ENCODE results near the gene ELL. TPM values are rescaled to one million over a fixed set of nuclear protein-coding genes. Genes with fewer than 3 reads are reported as not detected.
A peak's percentile ranks its signal among the peaks of the same experiment; 100 is the strongest.

The ELL gene
- total RNA-seq, 6 experiments from 2014 or later, result 15.7 to 17.8 (median 16.4) TPM

- Mint-ChIP-seq H3K4me1 (ENCODE audit: low read depth) (peaks cover 25% of the 10 kb centered on the region), H3K27ac (peak within 1 kb of the TSS; percentile 62), H3K4me3 (peak within 1 kb of the TSS; percentile 67), H3K27me3 (ENCODE audit: insufficient read depth) (peaks cover 24% of the 10 kb centered on the region), H3K9me3 (peaks cover 13% of the 10 kb centered on the region), H3K36me3 (ENCODE audit: low read depth) (peaks cover 19% of the 10 kb centered on the region)
- TF ChIP-seq, protein P1, sequence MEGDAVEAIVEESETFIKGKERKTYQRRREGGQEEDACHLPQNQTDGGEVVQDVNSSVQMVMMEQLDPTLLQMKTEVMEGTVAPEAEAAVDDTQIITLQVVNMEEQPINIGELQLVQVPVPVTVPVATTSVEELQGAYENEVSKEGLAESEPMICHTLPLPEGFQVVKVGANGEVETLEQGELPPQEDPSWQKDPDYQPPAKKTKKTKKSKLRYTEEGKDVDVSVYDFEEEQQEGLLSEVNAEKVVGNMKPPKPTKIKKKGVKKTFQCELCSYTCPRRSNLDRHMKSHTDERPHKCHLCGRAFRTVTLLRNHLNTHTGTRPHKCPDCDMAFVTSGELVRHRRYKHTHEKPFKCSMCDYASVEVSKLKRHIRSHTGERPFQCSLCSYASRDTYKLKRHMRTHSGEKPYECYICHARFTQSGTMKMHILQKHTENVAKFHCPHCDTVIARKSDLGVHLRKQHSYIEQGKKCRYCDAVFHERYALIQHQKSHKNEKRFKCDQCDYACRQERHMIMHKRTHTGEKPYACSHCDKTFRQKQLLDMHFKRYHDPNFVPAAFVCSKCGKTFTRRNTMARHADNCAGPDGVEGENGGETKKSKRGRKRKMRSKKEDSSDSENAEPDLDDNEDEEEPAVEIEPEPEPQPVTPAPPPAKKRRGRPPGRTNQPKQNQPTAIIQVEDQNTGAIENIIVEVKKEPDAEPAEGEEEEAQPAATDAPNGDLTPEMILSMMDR (IDR thresholded peaks at IDR 0.05), result no peak; the same call in 1 of the 2 replicates
- DNase-seq, result no peak
These were observed 84.2 kb downstream of the ELL start, which contains the start of gene ISYNA1 for GRCh38 chr19:18437491-18438330. ISYNA1 (minus strand) TSS chr19:18438133; CDS start chr19:18437979, 154 bp downstream.

DNA sequence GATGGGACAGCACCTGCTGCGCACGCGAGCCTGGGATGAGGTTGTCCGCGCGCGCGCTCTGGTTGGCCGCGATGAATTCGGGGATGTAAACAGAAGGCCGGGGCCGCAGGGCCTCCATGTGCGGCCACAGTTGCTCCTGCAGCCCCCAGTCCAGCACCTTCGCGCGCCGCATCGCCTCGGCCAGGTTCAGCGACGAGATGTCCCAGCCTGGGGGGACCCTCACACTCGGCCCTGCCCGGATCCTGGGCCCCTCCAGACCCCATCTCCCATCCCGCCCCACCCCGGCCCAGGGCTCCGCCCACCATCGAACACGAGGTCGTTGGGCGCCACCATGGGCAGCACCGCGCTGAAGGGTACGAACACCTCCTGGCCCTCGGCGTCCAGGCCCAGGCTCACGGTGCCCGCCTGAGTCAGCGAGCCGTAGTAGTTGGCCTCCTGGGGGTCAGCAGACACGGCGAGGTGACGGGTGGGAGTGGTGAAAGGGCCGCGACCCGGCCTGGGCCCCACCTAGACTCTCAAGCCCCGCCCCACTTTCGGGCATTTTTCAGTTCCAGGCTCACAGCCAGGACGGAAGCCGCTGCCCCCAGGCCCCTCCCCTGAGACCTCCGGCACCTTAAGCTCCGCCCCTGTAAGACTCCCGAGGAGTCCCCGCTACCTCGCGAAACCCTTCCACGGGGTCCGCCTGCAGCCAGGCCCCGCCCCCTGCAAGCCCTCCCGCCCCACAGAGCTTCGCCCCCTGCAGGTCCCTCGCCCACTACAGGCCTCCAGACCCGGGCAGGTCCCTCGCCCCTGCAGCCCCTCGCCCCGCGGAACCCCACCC, 85.0 kb downstream of the ELL start:
- peak overlapping the region; percentile 67 for H3K4me3 Mint-ChIP-seq
- H3K27me3 Mint-ChIP-seq (ENCODE audit: insufficient read depth), result peaks cover 23% of the 10 kb centered on the region
- no peak overlapping the region; the same call in 1 of the 2 replicates for H3K27ac Mint-ChIP-seq
- peaks cover 8% of the 10 kb centered on the region for H3K9me3 Mint-ChIP-seq
- peak; percentile 49 for DNase-seq
- TF ChIP-seq, protein P1 (IDR thresholded peaks at IDR 0.05), result peak; percentile 47
- peaks cover 19% of the 10 kb centered on the region for H3K4me1 Mint-ChIP-seq (ENCODE audit: low read depth)
- H3K36me3 Mint-ChIP-seq (ENCODE audit: low read depth), result peaks cover 14% of the 10 kb centered on the region

GRCh38 chr19:18435842-18436670, 85.8 kb downstream of the ELL start:
- peaks cover 8% of the 10 kb centered on the region for H3K9me3 Mint-ChIP-seq
- TF ChIP-seq, protein P1 (IDR thresholded peaks at IDR 0.05), result no peak
- peaks cover 19% of the 10 kb centered on the region for H3K4me1 Mint-ChIP-seq (ENCODE audit: low read depth)
- H3K27ac Mint-ChIP-seq, result no peak overlapping the region; the same call in 1 of the 2 replicates
- H3K4me3 Mint-ChIP-seq, result peak overlapping the region; percentile 62
- peaks cover 23% of the 10 kb centered on the region for H3K27me3 Mint-ChIP-seq (ENCODE audit: insufficient read depth)
- DNase-seq, result no peak
- H3K36me3 Mint-ChIP-seq (ENCODE audit: low read depth), result peaks cover 14% of the 10 kb centered on the region

GRCh38 chr19:18435178-18435841, 86.6 kb downstream of the ELL start:
- Mint-ChIP-seq H3K27ac (no peak overlapping the region), H3K36me3 (ENCODE audit: low read depth) (peaks cover 14% of the 10 kb centered on the region), H3K27me3 (ENCODE audit: insufficient read depth) (peaks cover 21% of the 10 kb centered on the region), H3K9me3 (peaks cover 8% of the 10 kb centered on the region), H3K4me1 (ENCODE audit: low read depth) (peaks cover 19% of the 10 kb centered on the region), H3K4me3 (0 out of 2 replicates have a peak overlapping the region, but pooled peaks have one; percentile 57)
- TF ChIP-seq, protein P1 (IDR thresholded peaks at IDR 0.05), result no peak
- DNase-seq, result no peak
